ENCODE data around the gene FOXO4. TPM values are rescaled to one million over a fixed set of nuclear protein-coding genes. Genes with fewer than 3 reads are reported as not detected.

Gene FOXO4
- total and polyA plus RNA-seq, 2 experiments from 2014 or later, result 8.0 to 31.4 TPM

- TF ChIP-seq ZNF462 (CRISPR knock-in tag; IDR thresholded peaks at IDR 0.05), result no peak
- no peak for TF ChIP-seq ZNF331 (CRISPR knock-in tag; IDR thresholded peaks at IDR 0.05; ENCODE audit: low read depth)
- TF ChIP-seq CREB1 (CRISPR knock-in tag; IDR thresholded peaks at IDR 0.05; ENCODE audit: low read depth), result no peak
- TF ChIP-seq POLR2AphosphoS5 (IDR thresholded peaks at IDR 0.05; ENCODE audit: low read depth), result no peak
- TF ChIP-seq NANOG (IDR thresholded peaks at IDR 0.05; ENCODE audit: borderline replicate concordance), result no peak
- TF ChIP-seq ZNF114 (CRISPR knock-in tag; IDR thresholded peaks at IDR 0.05), result no peak
- no peak for TF ChIP-seq REST (IDR thresholded peaks at IDR 0.05; ENCODE audit: unreplicated experiment)
- TF ChIP-seq, protein P1, sequence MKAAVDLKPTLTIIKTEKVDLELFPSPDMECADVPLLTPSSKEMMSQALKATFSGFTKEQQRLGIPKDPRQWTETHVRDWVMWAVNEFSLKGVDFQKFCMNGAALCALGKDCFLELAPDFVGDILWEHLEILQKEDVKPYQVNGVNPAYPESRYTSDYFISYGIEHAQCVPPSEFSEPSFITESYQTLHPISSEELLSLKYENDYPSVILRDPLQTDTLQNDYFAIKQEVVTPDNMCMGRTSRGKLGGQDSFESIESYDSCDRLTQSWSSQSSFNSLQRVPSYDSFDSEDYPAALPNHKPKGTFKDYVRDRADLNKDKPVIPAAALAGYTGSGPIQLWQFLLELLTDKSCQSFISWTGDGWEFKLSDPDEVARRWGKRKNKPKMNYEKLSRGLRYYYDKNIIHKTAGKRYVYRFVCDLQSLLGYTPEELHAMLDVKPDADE (IDR thresholded peaks at IDR 0.05), result no peak
- no peak for TF ChIP-seq EZH2 (IDR thresholded peaks at IDR 0.05; ENCODE audit: low read depth, unreplicated experiment)
These were observed 1.0 kb downstream of the FOXO4 start (continued) for GRCh38 chrX:71096760-71097032.

Data from GM23338 (cell line).